Gastrocnemius medialis (tissue), 4 donors: Measurements from ENCODE around the gene FKBP1B.

Experiments used
- POLR2A ChIP-seq, 2 donors: fragments of 450-650 bp; IDR thresholded peaks; one replicate each; pipeline ENCODE4 v1.6.1; 2017; ENCODE audit warnings: antibody characterized with exemption in 2 of 2, mild to moderate bottlenecking in 2 of 2, moderate library complexity in 2 of 2
- TF ChIP-seq, protein P1 (sequence below), 5 experiments: fragments of 450-650 bp in 3 of 5; fragments of 200-600 bp in 2 of 5; sonication (generic) in 2 of 5; IDR thresholded peaks in 4 of 5; conservative IDR thresholded peaks in 1 of 5; 1 replicate in 4 of 5; 2 replicates in 1 of 5; pipeline ENCODE4 v1.5.1; 2016 to 2019; ENCODE audit warnings: antibody characterized with exemption in 5 of 5, mild to moderate bottlenecking in 3 of 5, moderate library complexity in 3 of 5

DNA sequence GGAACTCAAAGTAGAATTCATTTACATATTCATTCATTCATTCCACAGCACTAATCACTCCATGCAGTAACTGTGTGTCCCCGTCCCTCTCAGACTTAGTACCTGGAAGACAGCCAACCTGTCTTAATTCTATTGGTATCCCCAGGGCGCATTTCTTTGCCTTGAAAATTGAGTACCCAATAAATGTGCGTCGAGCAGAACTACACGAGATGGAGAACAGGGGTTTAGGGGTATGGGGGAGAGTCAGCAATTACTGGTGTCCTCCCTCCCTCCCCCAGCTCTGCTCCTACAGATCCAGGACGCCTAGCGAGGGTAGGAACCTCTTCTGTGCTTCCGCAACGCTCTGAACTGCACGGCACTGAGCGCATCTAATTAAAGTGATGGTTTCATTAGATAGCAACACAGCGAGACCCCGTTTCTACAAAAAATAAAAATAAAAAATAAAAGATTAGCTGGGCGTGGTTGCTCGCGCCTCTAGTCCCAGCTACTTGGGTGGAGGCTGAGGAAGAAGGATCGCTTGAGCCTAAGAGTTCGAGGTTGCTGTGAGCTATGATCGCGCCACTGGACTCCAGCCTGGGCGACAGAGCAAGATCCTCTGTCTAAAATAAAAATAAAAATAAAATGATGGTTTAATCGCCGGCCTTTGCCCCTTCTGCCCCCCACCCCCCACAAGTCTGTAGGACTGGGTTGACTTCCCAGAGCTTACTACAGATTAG lies 614 bp upstream of the FKBP1B start:
- no peak for TF ChIP-seq POLR2A (IDR thresholded peaks at IDR 0.05)
- TF ChIP-seq, protein P1, sequence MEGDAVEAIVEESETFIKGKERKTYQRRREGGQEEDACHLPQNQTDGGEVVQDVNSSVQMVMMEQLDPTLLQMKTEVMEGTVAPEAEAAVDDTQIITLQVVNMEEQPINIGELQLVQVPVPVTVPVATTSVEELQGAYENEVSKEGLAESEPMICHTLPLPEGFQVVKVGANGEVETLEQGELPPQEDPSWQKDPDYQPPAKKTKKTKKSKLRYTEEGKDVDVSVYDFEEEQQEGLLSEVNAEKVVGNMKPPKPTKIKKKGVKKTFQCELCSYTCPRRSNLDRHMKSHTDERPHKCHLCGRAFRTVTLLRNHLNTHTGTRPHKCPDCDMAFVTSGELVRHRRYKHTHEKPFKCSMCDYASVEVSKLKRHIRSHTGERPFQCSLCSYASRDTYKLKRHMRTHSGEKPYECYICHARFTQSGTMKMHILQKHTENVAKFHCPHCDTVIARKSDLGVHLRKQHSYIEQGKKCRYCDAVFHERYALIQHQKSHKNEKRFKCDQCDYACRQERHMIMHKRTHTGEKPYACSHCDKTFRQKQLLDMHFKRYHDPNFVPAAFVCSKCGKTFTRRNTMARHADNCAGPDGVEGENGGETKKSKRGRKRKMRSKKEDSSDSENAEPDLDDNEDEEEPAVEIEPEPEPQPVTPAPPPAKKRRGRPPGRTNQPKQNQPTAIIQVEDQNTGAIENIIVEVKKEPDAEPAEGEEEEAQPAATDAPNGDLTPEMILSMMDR (IDR thresholded peaks at IDR 0.05 in 4 of 5, conservative IDR thresholded peaks at IDR 0.05 in 1 of 5): no peak
